ENCODE measurements around the gene ERVK3-1.
"Not testable (repeated sequence)": the region's sequence is repeated elsewhere in the genome, so short reads cannot be mapped to it uniquely, and the experiment has no call there.

DNA sequence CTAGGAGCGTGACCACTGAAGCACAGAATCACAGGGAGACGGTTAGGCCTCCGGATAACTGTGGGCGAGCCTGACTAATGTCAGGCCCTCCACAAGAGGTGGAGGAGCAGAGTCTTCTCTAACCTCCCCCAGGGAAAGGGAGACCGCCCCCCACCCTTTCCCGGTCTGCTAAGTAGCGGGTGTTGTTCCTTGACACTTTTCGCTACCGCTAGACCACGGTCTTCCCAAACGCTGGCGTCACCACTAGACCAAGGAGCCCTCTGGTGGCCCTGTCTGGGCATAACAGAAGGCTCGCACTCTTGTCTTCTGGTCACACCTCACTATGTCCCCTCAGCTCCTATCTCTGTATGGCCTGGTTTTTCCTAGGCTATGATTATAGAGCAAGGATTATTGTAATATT lies 5.5 kb downstream of the ERVK3-1 start:
- TF ChIP-seq CEBPB (IDR thresholded peaks at IDR 0.05; ENCODE audit: low read depth); EZH2 (IDR thresholded peaks at IDR 0.05); MAX (IDR thresholded peaks at IDR 0.05); EZH2phosphoT487 (IDR thresholded peaks at IDR 0.05; ENCODE audit: borderline replicate concordance); POLR2A (IDR thresholded peaks at IDR 0.05; ENCODE audit: borderline replicate concordance, extremely low read depth, insufficient read depth, insufficient read length); POLR2AphosphoS5 (IDR thresholded peaks at IDR 0.05; ENCODE audit: low read depth, low read length); SRF (IDR thresholded peaks at IDR 0.05; ENCODE audit: low read depth); CBX3 (IDR thresholded peaks at IDR 0.05; ENCODE audit: low read depth); RAD21 (IDR thresholded peaks at IDR 0.05; ENCODE audit: low read depth): not testable (repeated sequence)
- TF ChIP-seq, protein P1, sequence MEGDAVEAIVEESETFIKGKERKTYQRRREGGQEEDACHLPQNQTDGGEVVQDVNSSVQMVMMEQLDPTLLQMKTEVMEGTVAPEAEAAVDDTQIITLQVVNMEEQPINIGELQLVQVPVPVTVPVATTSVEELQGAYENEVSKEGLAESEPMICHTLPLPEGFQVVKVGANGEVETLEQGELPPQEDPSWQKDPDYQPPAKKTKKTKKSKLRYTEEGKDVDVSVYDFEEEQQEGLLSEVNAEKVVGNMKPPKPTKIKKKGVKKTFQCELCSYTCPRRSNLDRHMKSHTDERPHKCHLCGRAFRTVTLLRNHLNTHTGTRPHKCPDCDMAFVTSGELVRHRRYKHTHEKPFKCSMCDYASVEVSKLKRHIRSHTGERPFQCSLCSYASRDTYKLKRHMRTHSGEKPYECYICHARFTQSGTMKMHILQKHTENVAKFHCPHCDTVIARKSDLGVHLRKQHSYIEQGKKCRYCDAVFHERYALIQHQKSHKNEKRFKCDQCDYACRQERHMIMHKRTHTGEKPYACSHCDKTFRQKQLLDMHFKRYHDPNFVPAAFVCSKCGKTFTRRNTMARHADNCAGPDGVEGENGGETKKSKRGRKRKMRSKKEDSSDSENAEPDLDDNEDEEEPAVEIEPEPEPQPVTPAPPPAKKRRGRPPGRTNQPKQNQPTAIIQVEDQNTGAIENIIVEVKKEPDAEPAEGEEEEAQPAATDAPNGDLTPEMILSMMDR (IDR thresholded peaks at IDR 0.05 in 2 of 3, conservative IDR thresholded peaks at IDR 0.05 in 1 of 3; ENCODE audit: borderline replicate concordance in 1 of 3, insufficient read depth in 1 of 3, low read depth in 2 of 3, low read length in 2 of 3) = peak; percentile 7 to 34 (median 28); a peak in 4 of 6 replicates

All from HCT116 (cell line).